ENCODE data around the gene INPP5A.
"Not testable (repeated sequence)": the region's sequence is repeated elsewhere in the genome, so short reads cannot be mapped to it uniquely, and the experiment has no call there.

INPP5A gene

GRCh38 chr10:132564690-132565089, 27.1 kb downstream of the INPP5A start:
- no peak for DNase-seq

GRCh38 chr10:132565516-132566209, 28.1 kb downstream of the INPP5A start:
- DNase-seq: no peak

- no peak for DNase-seq
These were observed 29.3 kb downstream of the INPP5A start for GRCh38 chr10:132566892-132567291.

- DNase-seq: no peak
These were observed 32.7 kb downstream of the INPP5A start for GRCh38 chr10:132570265-132570664.

- DNase-seq: peak; percentile 37
These were observed 33.4 kb downstream of the INPP5A start for GRCh38 chr10:132570771-132571649.

- DNase-seq: peak; percentile 3
These were observed 34.3 kb downstream of the INPP5A start for GRCh38 chr10:132571650-132572544.

- no peak for DNase-seq
These were observed 35.0 kb downstream of the INPP5A start for GRCh38 chr10:132572545-132572937.

- DNase-seq: not testable (repeated sequence)
These were observed 35.4 kb downstream of the INPP5A start for GRCh38 chr10:132572946-132573345.

- DNase-seq: no peak
These were observed 36.7 kb downstream of the INPP5A start for GRCh38 chr10:132574288-132574687.

GRCh38 chr10:132574783-132575319, 37.3 kb downstream of the INPP5A start:
- no peak for DNase-seq

- DNase-seq: no peak
These were observed 38.0 kb downstream of the INPP5A start for GRCh38 chr10:132575320-132576201.

GRCh38 chr10:132576671-132577349, 39.2 kb downstream of the INPP5A start:
- no peak for DNase-seq

- no peak for DNase-seq
These were observed 39.9 kb downstream of the INPP5A start for GRCh38 chr10:132577350-132578003.

- no peak for DNase-seq
These were observed 40.8 kb downstream of the INPP5A start for GRCh38 chr10:132578287-132578951.

- no peak for DNase-seq
These were observed 41.7 kb downstream of the INPP5A start for GRCh38 chr10:132579027-132579859.

GRCh38 chr10:132580143-132580542, 42.6 kb downstream of the INPP5A start:
- DNase-seq: no peak

GRCh38 chr10:132580617-132581016, 43.0 kb downstream of the INPP5A start:
- DNase-seq: no peak

- DNase-seq: no peak
These were observed 44.5 kb downstream of the INPP5A start for GRCh38 chr10:132582137-132582536.

- no peak for DNase-seq
These were observed 45.2 kb downstream of the INPP5A start for GRCh38 chr10:132582771-132583170.

All from NCI-H526 treated with DMSO at 0.1 percent for 48 hours (cell line).